Esophagus muscularis mucosa (tissue), 3 donors: ENCODE measurements around the gene TXNRD2.

ENCODE experiments used
- POLR2A ChIP-seq: fragments of 450-650 bp; IDR thresholded peaks from one replicate; pipeline ENCODE4 v1.6.1; 2017; ENCODE audit warnings: antibody characterized with exemption, moderate library complexity, mild to moderate bottlenecking, low read depth
- POLR2AphosphoS5 ChIP-seq, 2 donors: sonication (generic); formaldehyde crosslinking; IDR thresholded peaks; one replicate each; pipeline ENCODE4 v1.6.1; 2017; ENCODE audit warnings: antibody characterized with exemption in 2 of 2
- TF ChIP-seq, protein P1 (sequence below), 3 experiments: fragments of 200-600 bp in 2 of 3; fragments of 450-650 bp in 1 of 3; sonication (generic) in 2 of 3; IDR thresholded peaks; one replicate each; pipeline ENCODE4 v1.5.1; 2017 to 2019; ENCODE audit warnings: antibody characterized with exemption in 3 of 3, mild to moderate bottlenecking in 2 of 3, moderate library complexity in 1 of 3

DNA sequence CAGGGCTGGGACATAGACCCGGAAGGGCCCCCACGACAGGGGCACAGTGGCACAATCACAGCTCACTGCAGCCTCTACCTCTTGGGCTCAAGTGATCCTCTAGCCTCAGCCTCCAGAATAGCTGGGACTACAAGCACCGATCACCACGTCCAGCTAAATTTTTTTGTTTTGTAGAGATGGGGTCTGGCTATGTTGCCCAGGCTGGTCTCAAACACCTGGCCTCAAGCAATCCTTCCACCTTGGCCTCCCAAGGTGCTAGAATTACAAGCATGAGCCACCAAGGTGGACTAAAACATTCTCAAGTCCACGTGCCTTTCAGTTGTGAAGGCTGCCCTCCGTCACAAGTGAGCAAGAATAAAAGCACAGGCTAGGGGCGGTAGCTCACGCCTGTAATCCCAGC is 10.1 kb downstream of the TXNRD2 start:
- no peak for TF ChIP-seq POLR2A
- TF ChIP-seq, protein P1, sequence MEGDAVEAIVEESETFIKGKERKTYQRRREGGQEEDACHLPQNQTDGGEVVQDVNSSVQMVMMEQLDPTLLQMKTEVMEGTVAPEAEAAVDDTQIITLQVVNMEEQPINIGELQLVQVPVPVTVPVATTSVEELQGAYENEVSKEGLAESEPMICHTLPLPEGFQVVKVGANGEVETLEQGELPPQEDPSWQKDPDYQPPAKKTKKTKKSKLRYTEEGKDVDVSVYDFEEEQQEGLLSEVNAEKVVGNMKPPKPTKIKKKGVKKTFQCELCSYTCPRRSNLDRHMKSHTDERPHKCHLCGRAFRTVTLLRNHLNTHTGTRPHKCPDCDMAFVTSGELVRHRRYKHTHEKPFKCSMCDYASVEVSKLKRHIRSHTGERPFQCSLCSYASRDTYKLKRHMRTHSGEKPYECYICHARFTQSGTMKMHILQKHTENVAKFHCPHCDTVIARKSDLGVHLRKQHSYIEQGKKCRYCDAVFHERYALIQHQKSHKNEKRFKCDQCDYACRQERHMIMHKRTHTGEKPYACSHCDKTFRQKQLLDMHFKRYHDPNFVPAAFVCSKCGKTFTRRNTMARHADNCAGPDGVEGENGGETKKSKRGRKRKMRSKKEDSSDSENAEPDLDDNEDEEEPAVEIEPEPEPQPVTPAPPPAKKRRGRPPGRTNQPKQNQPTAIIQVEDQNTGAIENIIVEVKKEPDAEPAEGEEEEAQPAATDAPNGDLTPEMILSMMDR (IDR thresholded peaks at IDR 0.05): no peak
- TF ChIP-seq POLR2AphosphoS5 (IDR thresholded peaks at IDR 0.05): no peak
